Smooth muscle cell (in vitro differentiated cells): Measurements from ENCODE around the gene DACH1. TPM values are rescaled to one million over a fixed set of nuclear protein-coding genes. Genes with fewer than 3 reads are reported as not detected.

Experiments used
- DNase-seq: peaks from one replicate; lab custom pipeline; 2025; ENCODE audit not compliant: unreplicated experiment; lab: John Stamatoyannopoulos, UW
- H2AFZ ChIP-seq: fragments of 200-600 bp; sonication (generic); 2 replicates; pipeline ENCODE4 v1.6.0; 2016; ENCODE audit warnings: antibody characterized with exemption, low read depth, mild to moderate bottlenecking
- H3F3A ChIP-seq: fragments of 200-600 bp; sonication (generic); 2 replicates; pipeline ENCODE4 v1.6.0; 2017; ENCODE audit warnings: antibody characterized with exemption, low read depth
- H3K27ac ChIP-seq: fragments of 200-600 bp; sonication (generic); 2 replicates; pipeline ENCODE4 v1.5.1; 2016; ENCODE audit warnings: low read depth, mild to moderate bottlenecking
- H3K27me3 ChIP-seq: fragments of 200-600 bp; sonication (generic); 2 replicates; pipeline ENCODE4 v1.6.1; 2016; ENCODE audit warnings: low read depth, mild to moderate bottlenecking
- H3K36me3 ChIP-seq: fragments of 200-600 bp; sonication (generic); 2 replicates; pipeline ENCODE4 v1.5.1; 2016; ENCODE audit warnings: low read depth
- H3K4me1 ChIP-seq: fragments of 200-600 bp; sonication (generic); 2 replicates; pipeline ENCODE4 v1.5.1; 2016; ENCODE audit warnings: low read depth
- H3K4me2 ChIP-seq: fragments of 200-600 bp; sonication (generic); 2 replicates; pipeline ENCODE4 v1.6.0; 2016; ENCODE audit warnings: mild to moderate bottlenecking
- H3K4me3 ChIP-seq: fragments of 200-600 bp; sonication (generic); 2 replicates; pipeline ENCODE4 v1.5.1; 2016; ENCODE audit warnings: mild to moderate bottlenecking
- H3K79me2 ChIP-seq: fragments of 200-600 bp; sonication (generic); 2 replicates; pipeline ENCODE4 v1.6.0; 2016; ENCODE audit warnings: low read depth, mild to moderate bottlenecking
- H3K9ac ChIP-seq: fragments of 200-600 bp; sonication (generic); 2 replicates; pipeline ENCODE4 v1.6.0; 2016; ENCODE audit warnings: low read depth
- H3K9me3 ChIP-seq: fragments of 200-600 bp; sonication (generic); replicated peaks from 2 replicates; pipeline ENCODE4 v1.5.1; 2016; ENCODE audit warnings: low read depth
- H4K20me1 ChIP-seq: fragments of 200-600 bp; sonication (generic); 2 replicates; pipeline ENCODE4 v1.6.0; 2016; ENCODE audit warnings: low read depth
- CTCF ChIP-seq: fragments of 200-600 bp; sonication (generic); IDR thresholded peaks from 2 replicates; pipeline ENCODE4 v1.5.1; 2017; ENCODE audit warnings: borderline replicate concordance, mild to moderate bottlenecking, antibody characterized with exemption; ENCODE audit not compliant: insufficient read depth, poor library complexity, severe bottlenecking
- WGBS: methylation state at CpG from one replicate; pipeline ENCODE4 v1.1.7; 2016; ENCODE audit warnings: low lambda C conversion rate; 5-methylcytosine and 5-hydroxymethylcytosine counted together
- polyA plus RNA-seq: library from polyadenylated mRNA; unstranded; fragments of >200 nt; fragmentation: Nextera tagmentation; extraction: Ambion mirVana; gene quantifications from 2 replicates; pipeline ENCODE4 v1.2.1, GENCODE V29; 2016
- total RNA-seq: library from RNA; depleted of rRNA; stranded (reverse); fragments of >200 nt; gene quantifications from 2 replicates; pipeline ENCODE4 v1.2.3, GENCODE V29; 2014

DACH1 gene
- total and polyA plus RNA-seq, 2 experiments from 2014 or later = 0.33 to 1.6 TPM

GRCh38 chr13:71830323-71830722 lies 36.7 kb downstream of the DACH1 start:
- Histone ChIP-seq H3F3A (no peaks in the 10 kb centered on the region), H3K27me3 (no peaks in the 10 kb centered on the region), H4K20me1 (no peaks in the 10 kb centered on the region), H3K4me2 (no peak overlapping the region), H3K9me3 (no peaks in the 10 kb centered on the region), H3K4me3 (no peak overlapping the region), H3K9ac (no peak overlapping the region), H3K4me1 (peaks cover 29% of the 10 kb centered on the region), H3K79me2 (no peaks in the 10 kb centered on the region), H3K36me3 (no peaks in the 10 kb centered on the region), H2AFZ (no peak overlapping the region), H3K27ac (no peak overlapping the region)
- DNase-seq = no peak
- TF ChIP-seq CTCF = no peak
- WGBS = 83% methylated on average over 5 of the region's 5 CpGs

GRCh38 chr13:71829547-71829946 lies 37.5 kb downstream of the DACH1 start:
- DNase-seq = no peak
- Histone ChIP-seq H2AFZ (no peak overlapping the region), H4K20me1 (no peaks in the 10 kb centered on the region), H3K27ac (no peak overlapping the region), H3K4me1 (peaks cover 29% of the 10 kb centered on the region), H3K79me2 (no peaks in the 10 kb centered on the region), H3K9ac (no peak overlapping the region), H3F3A (no peaks in the 10 kb centered on the region), H3K27me3 (no peaks in the 10 kb centered on the region), H3K4me3 (no peak overlapping the region), H3K36me3 (no peaks in the 10 kb centered on the region), H3K4me2 (no peak overlapping the region), H3K9me3 (no peaks in the 10 kb centered on the region)
- 88% methylated on average over 1 of the region's 1 CpG for WGBS
- no peak for TF ChIP-seq CTCF

- Histone ChIP-seq H3K27me3 (no peaks in the 10 kb centered on the region), H3K9me3 (no peaks in the 10 kb centered on the region), H4K20me1 (no peaks in the 10 kb centered on the region), H3K27ac (no peak overlapping the region), H3K79me2 (no peaks in the 10 kb centered on the region), H3K4me3 (no peak overlapping the region), H3K4me2 (peak overlapping the region; percentile 2), H3K4me1 (peaks cover 29% of the 10 kb centered on the region), H3F3A (no peaks in the 10 kb centered on the region), H3K9ac (no peak overlapping the region), H2AFZ (no peak overlapping the region), H3K36me3 (no peaks in the 10 kb centered on the region)
- DNase-seq = no peak
- WGBS = 67% methylated on average over 2 of the region's 2 CpGs
- TF ChIP-seq CTCF = no peak
These were observed 38.4 kb downstream of the DACH1 start for GRCh38 chr13:71828564-71828963.

DNA sequence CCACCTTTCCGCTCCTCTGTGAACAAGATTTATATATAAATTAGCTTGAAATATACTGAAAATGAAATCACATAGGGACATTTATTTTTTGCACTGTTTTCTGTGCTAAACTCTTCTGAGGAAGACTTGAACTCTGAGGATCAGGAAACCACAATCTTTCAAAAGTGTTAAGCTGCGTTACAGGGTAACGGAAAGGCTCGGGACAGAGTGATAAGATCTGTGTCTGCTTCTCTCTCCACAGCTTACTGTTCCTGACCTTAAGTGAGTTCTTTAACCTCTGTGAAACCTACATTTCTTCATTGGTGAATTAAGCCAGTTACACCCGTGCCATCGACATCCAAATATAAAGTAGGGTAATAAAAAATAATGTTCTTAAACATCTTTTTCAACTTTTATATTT lies 38.9 kb downstream of the DACH1 start:
- TF ChIP-seq CTCF = no peak
- 36% methylated on average over 6 of the region's 6 CpGs for WGBS

More for the DNA sequence above, 38.9 kb downstream of the DACH1 start:
- H3K4me3 ChIP-seq = no peak overlapping the region
- H3K36me3 ChIP-seq = no peaks in the 10 kb centered on the region
- peak overlapping the region; percentile 2 for H3K4me2 ChIP-seq
- no peak overlapping the region for H2AFZ ChIP-seq
- H4K20me1 ChIP-seq = no peaks in the 10 kb centered on the region
- no peak for DNase-seq
- no peak overlapping the region for H3K27ac ChIP-seq
- no peaks in the 10 kb centered on the region for H3F3A ChIP-seq
- H3K27me3 ChIP-seq = no peaks in the 10 kb centered on the region
- no peak overlapping the region for H3K9ac ChIP-seq
- H3K9me3 ChIP-seq = no peaks in the 10 kb centered on the region
- H3K4me1 ChIP-seq = peaks cover 29% of the 10 kb centered on the region
- H3K79me2 ChIP-seq = no peaks in the 10 kb centered on the region
